BE2C (cell line): ENCODE measurements around the gene NDUFA6.

Source experiments
- DNase-seq: peaks from one replicate; pipeline ENCODE4 v3.0.0-alpha.2; 2020
- H3K27me3 ChIP-seq: fragments of 250-450 bp; sonication (Bioruptor Pico); 2 replicates; pipeline ENCODE4 v1.5.1; 2020; ENCODE audit warnings: mild to moderate bottlenecking
- H3K36me3 ChIP-seq: fragments of 250-450 bp; sonication (Bioruptor Pico); 2 replicates; pipeline ENCODE4 v1.5.1; 2020; ENCODE audit warnings: mild to moderate bottlenecking
- H3K4me1 ChIP-seq: fragments of 250-450 bp; sonication (Bioruptor Pico); 2 replicates; pipeline ENCODE4 v1.5.1; 2020
- H3K4me3 ChIP-seq: 2 replicates; pipeline ENCODE4 v1.5.1; 2011; ENCODE audit warnings: low read depth, low read length
- H3K9me3 ChIP-seq: fragments of 250-450 bp; sonication (Bioruptor Pico); 2 replicates; pipeline ENCODE4 v1.5.1; 2020
- CTCF ChIP-seq: IDR thresholded peaks from 2 replicates; pipeline ENCODE4 v1.5.1; 2012; ENCODE audit warnings: mild to moderate bottlenecking, low read depth, low read length

Gene NDUFA6

GRCh38 chr22:42050641-42051180, 39.9 kb downstream of the NDUFA6 start:
- TF ChIP-seq CTCF: no peak
- H3K4me3 ChIP-seq: no peak overlapping the region
- no peak for DNase-seq
- no peaks in the 10 kb centered on the region for H3K4me1 ChIP-seq
- H3K27me3 ChIP-seq: no peaks in the 10 kb centered on the region
- H3K9me3 ChIP-seq: no peaks in the 10 kb centered on the region
- no peaks in the 10 kb centered on the region for H3K36me3 ChIP-seq

- H3K36me3 ChIP-seq: no peaks in the 10 kb centered on the region
- no peak for TF ChIP-seq CTCF
- no peaks in the 10 kb centered on the region for H3K9me3 ChIP-seq
- DNase-seq: no peak
- H3K27me3 ChIP-seq: no peaks in the 10 kb centered on the region
- H3K4me3 ChIP-seq: no peak overlapping the region
- H3K4me1 ChIP-seq: no peaks in the 10 kb centered on the region
Measured at GRCh38 chr22:42041784-42042183, 48.8 kb downstream of the NDUFA6 start.

- Histone ChIP-seq H3K9me3 (no peaks in the 10 kb centered on the region), H3K27me3 (no peaks in the 10 kb centered on the region), H3K4me1 (no peaks in the 10 kb centered on the region; the same call in 1 of the 2 replicates), H3K4me3 (no peak overlapping the region), H3K36me3 (no peaks in the 10 kb centered on the region)
- no peak for DNase-seq
- no peak for TF ChIP-seq CTCF
Measured at GRCh38 chr22:42039271-42039670, 51.3 kb downstream of the NDUFA6 start.
